Superior temporal gyrus (tissue), 1 donor: ENCODE results near the gene TAF8.

Source experiments
- DNase-seq: peaks from one replicate; pipeline ENCODE4 v3.0.0-alpha.2; 2016; ENCODE audit errors: extremely low spot score

TAF8 gene

GRCh38 chr6:42051268-42051653 is 937 bp downstream of the TAF8 start:
- no peak for DNase-seq

GRCh38 chr6:42053601-42054000 is 3.3 kb downstream of the TAF8 start:
- no peak for DNase-seq

GRCh38 chr6:42059743-42060142 is 9.4 kb downstream of the TAF8 start:
- no peak for DNase-seq

GRCh38 chr6:42066156-42066675 is 15.9 kb downstream of the TAF8 start:
- DNase-seq, result no peak

- no peak for DNase-seq
These were observed 17.8 kb downstream of the TAF8 start for GRCh38 chr6:42068173-42068572.

DNA sequence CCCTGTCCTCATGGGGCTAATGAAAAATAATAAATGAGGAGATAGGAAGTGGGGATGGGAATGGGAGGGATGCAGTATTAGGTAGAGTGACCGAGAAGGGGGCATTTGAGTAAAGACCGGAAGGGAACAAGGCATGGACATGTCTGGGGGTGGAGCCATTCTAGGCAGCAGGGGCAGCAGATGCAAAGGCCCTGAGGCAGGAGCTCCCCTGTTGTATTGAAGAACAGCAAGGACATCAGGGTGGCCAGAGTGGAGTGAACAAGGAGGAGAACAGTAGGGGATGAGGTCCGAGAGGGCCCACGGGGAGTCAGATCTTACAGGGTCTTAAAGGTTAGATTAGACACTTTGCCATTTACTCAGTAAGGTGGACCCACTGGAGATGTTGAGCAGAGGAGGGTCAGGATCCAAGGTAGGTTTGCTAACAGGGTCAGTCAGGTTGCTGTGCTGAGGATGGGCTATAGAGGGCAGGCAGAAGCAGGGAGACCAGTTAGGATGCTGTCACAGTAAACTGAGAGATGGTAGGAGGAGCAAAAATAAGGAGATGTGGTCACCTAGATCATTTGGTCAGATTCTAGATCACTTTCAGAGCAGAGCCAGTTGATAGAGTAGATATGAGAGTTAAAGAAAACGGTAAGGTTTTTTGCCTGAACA is 18.7 kb downstream of the TAF8 start:
- DNase-seq, result no peak

DNA sequence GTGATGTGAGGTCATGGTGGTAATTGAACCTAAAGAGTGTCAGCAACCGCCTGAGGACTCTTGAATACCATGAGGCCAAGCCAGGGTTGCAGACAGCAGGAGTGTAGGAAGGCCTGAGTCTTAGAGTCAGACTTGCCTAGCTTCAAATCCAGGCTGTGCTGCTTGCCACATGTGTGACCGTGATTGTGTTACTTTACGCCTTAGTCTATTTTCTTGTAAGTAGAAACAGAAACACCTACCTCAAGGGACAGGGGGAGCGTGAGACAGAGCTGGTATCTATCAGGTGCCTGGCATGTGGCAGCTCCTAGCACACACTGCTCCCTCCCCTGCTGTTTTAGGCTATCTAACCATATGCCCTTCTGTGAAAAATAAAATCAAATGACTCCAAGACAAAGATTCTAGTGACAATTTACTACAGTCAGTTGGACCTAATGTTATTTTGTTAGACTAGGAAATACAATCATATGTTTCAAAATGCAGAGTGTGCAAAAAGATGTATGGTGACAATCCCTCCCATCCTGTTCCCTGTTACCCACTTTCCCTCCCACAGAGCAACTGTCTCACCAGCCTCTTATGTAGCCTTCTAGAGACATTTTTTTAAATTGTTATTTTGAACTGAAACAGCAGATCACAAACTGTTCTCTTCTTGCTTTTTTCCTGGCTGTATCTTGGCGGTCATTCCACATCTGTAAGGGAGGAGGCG is 21.7 kb downstream of the TAF8 start:
- peak; percentile 60 for DNase-seq

- peak; percentile 33 for DNase-seq
These were observed 23.0 kb downstream of the TAF8 start for GRCh38 chr6:42073287-42073686.

GRCh38 chr6:42075159-42075838 is 25.0 kb downstream of the TAF8 start:
- peak; percentile 83 for DNase-seq

DNA sequence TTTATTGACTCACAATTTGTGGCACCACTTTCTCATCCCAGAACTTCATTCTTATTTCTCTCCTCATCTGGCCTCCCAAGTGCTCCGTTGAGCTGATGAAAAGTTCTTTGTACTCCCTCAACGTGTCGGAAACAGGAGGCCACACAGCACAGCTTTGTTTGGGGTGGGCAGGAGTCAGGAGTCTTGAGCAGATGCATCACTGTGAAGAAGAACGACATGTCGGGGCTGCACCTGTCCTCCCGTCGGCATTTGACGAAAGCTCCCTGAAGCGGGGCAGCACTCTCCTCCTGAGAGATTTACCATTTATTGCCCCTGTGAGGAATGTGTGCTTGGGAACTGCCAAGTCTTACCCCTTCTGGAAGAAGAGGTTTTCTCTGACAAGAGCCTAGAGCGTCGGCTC is 28.1 kb downstream of the TAF8 start:
- no peak for DNase-seq

- no peak for DNase-seq
These were observed 29.7 kb downstream of the TAF8 start for GRCh38 chr6:42079941-42080464.

- DNase-seq, result no peak
These were observed 33.2 kb downstream of the TAF8 start for GRCh38 chr6:42083530-42083929.

DNA sequence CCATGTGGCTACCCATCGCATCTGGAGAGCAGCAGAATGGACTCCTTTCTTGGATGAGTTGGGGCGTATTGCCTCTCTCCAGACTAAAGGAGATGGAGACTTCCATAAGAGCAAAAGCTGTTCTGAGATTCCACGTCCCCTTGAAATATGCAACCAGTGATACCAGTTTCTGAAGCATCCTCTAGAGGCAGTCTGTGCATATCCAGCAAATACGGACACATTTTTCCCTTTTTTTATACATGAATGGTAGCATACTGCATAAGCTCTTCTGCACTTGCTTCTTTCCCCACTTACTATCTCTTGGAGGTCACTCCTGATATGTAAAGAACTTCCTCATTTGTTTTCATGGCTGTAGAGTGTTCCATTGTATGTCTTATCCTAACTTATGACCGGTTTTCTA is 34.6 kb downstream of the TAF8 start:
- no peak for DNase-seq

DNA sequence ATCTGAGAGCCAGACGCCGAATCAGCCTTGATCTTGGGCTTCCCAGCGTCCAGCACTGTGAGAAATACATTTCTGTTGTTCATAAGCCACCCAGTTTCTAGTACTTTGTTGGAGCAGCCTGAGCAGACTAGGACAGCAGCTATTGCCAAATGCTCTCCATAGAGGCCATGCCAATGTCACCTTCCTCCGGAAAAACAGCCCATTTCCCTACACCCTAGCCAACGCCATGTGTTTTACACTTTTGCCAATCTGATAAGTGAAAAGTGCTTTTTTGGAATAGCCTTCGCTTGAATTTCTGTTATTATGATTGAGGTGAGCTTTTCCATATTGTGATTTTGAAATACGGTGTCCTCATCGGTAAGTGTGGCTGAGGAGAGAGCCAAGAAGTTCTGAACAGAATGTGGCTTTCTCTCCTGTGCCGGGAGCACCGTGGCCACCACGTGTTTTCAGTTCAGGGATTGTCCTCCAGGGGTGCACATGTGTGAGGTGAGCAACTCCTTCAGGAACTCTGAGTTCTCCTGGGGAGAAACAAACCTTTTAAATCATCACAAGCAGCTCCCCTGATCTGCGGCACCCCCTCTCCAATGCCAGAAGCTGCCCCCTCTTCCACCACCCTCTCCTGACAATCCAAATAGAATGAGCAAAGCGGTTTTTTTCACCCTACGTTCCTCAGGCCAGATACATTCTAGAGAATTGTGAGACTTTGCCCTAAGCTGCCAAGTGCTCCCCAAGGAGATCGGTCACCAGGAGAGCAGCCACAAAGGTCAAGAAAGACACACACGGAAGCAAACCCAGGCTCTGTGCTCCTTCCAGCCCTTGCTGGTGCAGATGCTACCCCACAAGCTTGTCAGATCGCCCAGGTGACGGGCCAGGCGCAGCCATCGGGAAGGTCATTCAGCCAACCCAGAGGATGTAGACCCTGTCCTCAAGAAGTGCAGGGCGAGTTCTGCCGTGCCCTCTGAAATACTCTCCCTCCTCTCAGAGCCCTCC is 36.0 kb downstream of the TAF8 start:
- no peak for DNase-seq

DNA sequence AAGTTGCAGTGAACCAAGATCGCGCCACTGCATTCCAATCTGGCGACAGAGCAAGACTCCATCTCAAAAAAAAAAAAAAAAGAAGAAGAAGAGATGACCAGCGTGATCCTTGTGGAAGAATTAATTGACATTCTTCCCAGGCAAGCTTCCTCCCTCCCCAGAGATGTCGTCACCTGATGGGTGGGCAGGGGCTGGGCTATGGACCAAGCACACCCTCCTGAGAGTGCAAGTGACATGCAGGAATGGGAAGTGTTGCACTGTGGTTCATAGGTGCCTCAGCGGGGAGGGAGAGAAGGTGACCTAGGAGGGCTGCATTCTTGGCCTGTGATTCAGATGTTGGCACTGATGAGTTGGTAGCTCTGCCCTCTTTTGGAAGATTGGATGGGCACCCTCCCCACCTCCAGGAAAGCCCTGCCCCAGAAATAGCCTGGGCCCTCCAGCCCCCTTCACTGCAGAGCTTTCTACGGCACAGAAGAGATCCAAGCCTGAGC is 37.8 kb downstream of the TAF8 start:
- DNase-seq, result no peak

DNA sequence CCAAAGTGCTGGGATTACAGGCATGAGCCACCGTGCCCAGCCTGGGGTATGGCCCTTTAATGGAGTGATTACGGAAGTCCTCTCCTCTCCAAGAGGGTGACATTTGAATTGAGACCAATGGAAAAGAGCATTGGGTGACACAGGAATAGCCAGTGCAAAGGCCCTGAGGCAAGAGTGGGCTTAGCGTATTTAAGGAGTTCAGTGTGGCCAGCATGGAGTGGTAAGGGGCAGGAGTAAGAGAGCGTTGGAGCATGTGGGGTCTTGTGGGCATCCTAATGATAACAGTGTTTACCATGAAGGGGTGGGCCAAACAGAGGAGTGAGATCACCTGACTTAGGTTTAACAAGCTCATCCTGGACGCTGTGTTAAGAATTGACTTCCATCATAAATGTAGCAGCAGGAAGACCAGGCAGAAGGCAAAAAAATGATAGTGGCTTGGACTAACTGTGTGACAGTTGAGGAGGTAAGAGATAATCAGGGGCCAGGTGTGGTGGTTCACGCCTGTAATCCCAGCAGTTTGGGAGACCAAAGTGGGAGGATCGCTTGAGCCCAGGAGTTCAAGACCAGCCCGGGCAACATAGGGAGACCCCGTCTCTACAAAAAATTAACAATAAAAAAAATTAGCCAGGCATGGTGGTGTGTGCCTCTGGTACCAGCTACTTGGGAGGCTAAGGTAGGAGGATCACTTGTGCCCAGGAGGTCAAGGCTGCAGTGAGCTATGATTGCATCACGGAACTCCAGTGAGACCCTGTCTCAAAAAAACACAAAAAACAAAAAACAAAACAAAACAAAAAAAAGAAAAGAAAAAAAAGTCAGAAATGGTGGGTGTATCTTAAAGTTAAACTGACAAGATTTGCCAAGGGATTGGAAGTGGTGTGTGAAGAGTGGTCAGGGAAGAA is 40.7 kb downstream of the TAF8 start:
- no peak for DNase-seq

- DNase-seq, result no peak
These were observed 41.3 kb downstream of the TAF8 start for GRCh38 chr6:42091718-42092023.

- DNase-seq, result no peak
These were observed 43.4 kb downstream of the TAF8 start for GRCh38 chr6:42093582-42094329.

- no peak for DNase-seq
These were observed 44.8 kb downstream of the TAF8 start for GRCh38 chr6:42095094-42095493.
